Colon (tissue), 2 donors: ENCODE results near the gene TRABD2B.

Experiments
- FAIRE-seq: peaks from 2 replicates; lab custom pipeline; 2012; peaks lifted over from hg19 to GRCh38; lab: Jason Lieb, UNC
- donor health status: control.
- donor health status: control.

TRABD2B gene

GRCh38 chr1:47997289-47998200 lies at the start of gene TRABD2B:
Gene TRABD2B (minus strand): TSS chr1:47997385.
- FAIRE-seq: no peak

- FAIRE-seq: no peak
Measured at GRCh38 chr1:48044311-48044710, 47.1 kb upstream of the TRABD2B start.

- FAIRE-seq: no peak
Measured at GRCh38 chr1:48043622-48044021, 46.4 kb upstream of the TRABD2B start.

GRCh38 chr1:48040154-48040553 lies 43.0 kb upstream of the TRABD2B start:
- no peak for FAIRE-seq

- no peak for FAIRE-seq
Measured at GRCh38 chr1:48039088-48040054, 42.2 kb upstream of the TRABD2B start.

GRCh38 chr1:48038270-48038767 lies 41.1 kb upstream of the TRABD2B start:
- FAIRE-seq: no peak

- no peak for FAIRE-seq
Measured at GRCh38 chr1:48036710-48037355, 39.6 kb upstream of the TRABD2B start.

- FAIRE-seq: no peak
Measured at GRCh38 chr1:48035371-48036141, 38.4 kb upstream of the TRABD2B start.

- FAIRE-seq: no peak
Measured at GRCh38 chr1:48033495-48034045, 36.4 kb upstream of the TRABD2B start.

- no peak for FAIRE-seq
Measured at GRCh38 chr1:48031676-48032075, 34.5 kb upstream of the TRABD2B start.

- no peak for FAIRE-seq
Measured at GRCh38 chr1:48030696-48031365, 33.6 kb upstream of the TRABD2B start.

- FAIRE-seq: no peak
Measured at GRCh38 chr1:48030211-48030610, 33.0 kb upstream of the TRABD2B start.

GRCh38 chr1:48028218-48029069 lies 31.3 kb upstream of the TRABD2B start:
- FAIRE-seq: no peak

GRCh38 chr1:48027533-48027835 lies 30.3 kb upstream of the TRABD2B start:
- FAIRE-seq: no peak

GRCh38 chr1:48026701-48027532 lies 29.7 kb upstream of the TRABD2B start:
- no peak for FAIRE-seq

- no peak for FAIRE-seq
Measured at GRCh38 chr1:48026275-48026674, 29.1 kb upstream of the TRABD2B start.

- no peak for FAIRE-seq
Measured at GRCh38 chr1:48025076-48025475, 27.9 kb upstream of the TRABD2B start.

GRCh38 chr1:48023488-48023887 lies 26.3 kb upstream of the TRABD2B start:
- no peak for FAIRE-seq

- no peak for FAIRE-seq
Measured at GRCh38 chr1:48022306-48022705, 25.1 kb upstream of the TRABD2B start.
